GM12878 (cell line): ENCODE results near the gene CNTNAP5.

Experiments used
- ATF2 ChIP-seq: IDR thresholded peaks from 2 replicates; pipeline ENCODE4 v1.6.1; 2012; ENCODE audit warnings: low read length, inconsistent platforms
- BCL3 ChIP-seq: IDR thresholded peaks from 2 replicates; pipeline ENCODE4 v1.6.1; 2011; ENCODE audit warnings: borderline replicate concordance, low read depth, mild to moderate bottlenecking, moderate library complexity, low read length; ENCODE audit not compliant: insufficient read depth, poor library complexity, severe bottlenecking
- CREM ChIP-seq: IDR thresholded peaks from 2 replicates; pipeline ENCODE4 v1.6.1; 2014; ENCODE audit warnings: antibody characterized with exemption, low read depth
- EP300 ChIP-seq, 2 experiments: fragments of 150-350 bp in 1 of 2; IDR thresholded peaks; 2 replicates each; pipeline ENCODE4 v1.6.1; 2011 to 2012; ENCODE audit warnings: low read depth in 2 of 2, low read length in 2 of 2, borderline replicate concordance in 1 of 2, improper control_type of control experiment in 1 of 2, inconsistent platforms in 1 of 2; ENCODE audit not compliant: control insufficient read depth in 1 of 2
- FOS ChIP-seq: IDR thresholded peaks from 3 replicates; pipeline ENCODE4 v1.6.1; 2011; ENCODE audit warnings: borderline replicate concordance; ENCODE audit not compliant: insufficient read length; ENCODE audit errors: extremely low read depth
- FOXM1 ChIP-seq: IDR thresholded peaks from 2 replicates; pipeline ENCODE4 v1.6.1; 2012; ENCODE audit warnings: low read depth, mild to moderate bottlenecking, inconsistent platforms, low read length, moderate library complexity
- HSF1 ChIP-seq: fragments of 150-350 bp; IDR thresholded peaks from 2 replicates; pipeline ENCODE4 v1.6.1; 2014; ENCODE audit warnings: mild to moderate bottlenecking, low read depth, low read length
- RBBP5 ChIP-seq: fragments of 200-600 bp; sonication (generic); conservative IDR thresholded peaks from 2 replicates; pipeline ENCODE4 v1.6.1; 2016
- SIN3A ChIP-seq: IDR thresholded peaks from 2 replicates; pipeline ENCODE4 v1.6.1; 2012; ENCODE audit warnings: low read depth, low read length, improper control_type of control experiment
- STAT3 ChIP-seq: IDR thresholded peaks from 2 replicates; pipeline ENCODE4 v1.6.1; 2011; ENCODE audit warnings: low read depth, low read length, improper control_type of control experiment
- TAF1 ChIP-seq: IDR thresholded peaks from 2 replicates; pipeline ENCODE4 v1.6.1; 2011; ENCODE audit warnings: mild to moderate bottlenecking, low read depth, low read length, borderline replicate concordance
- ZNF274 ChIP-seq: IDR thresholded peaks from one replicate; pipeline ENCODE4 v1.8.0; 2011; ENCODE audit not compliant: insufficient read length, insufficient read depth
- TF ChIP-seq, protein P1 (sequence below), 3 experiments: IDR thresholded peaks in 2 of 3; conservative IDR thresholded peaks in 1 of 3; 2 replicates each; pipeline ENCODE4 v1.5.1; 2011; ENCODE audit warnings: low read depth in 3 of 3, low read length in 3 of 3, mild to moderate bottlenecking in 3 of 3, control low read depth in 2 of 3, moderate library complexity in 2 of 3, inconsistent platforms in 1 of 3, mixed read lengths in 1 of 3; ENCODE audit not compliant: control insufficient read depth in 2 of 3, insufficient read depth in 1 of 3; ENCODE audit errors: extremely low read depth in 1 of 3
- TF ChIP-seq, protein P2 (sequence below): IDR thresholded peaks from 2 replicates; pipeline ENCODE4 v1.6.1; 2011; ENCODE audit warnings: borderline replicate concordance, low read depth, mild to moderate bottlenecking, moderate library complexity, mixed read lengths, low read length; ENCODE audit not compliant: insufficient read depth; ENCODE audit errors: extremely low read length

DNA sequence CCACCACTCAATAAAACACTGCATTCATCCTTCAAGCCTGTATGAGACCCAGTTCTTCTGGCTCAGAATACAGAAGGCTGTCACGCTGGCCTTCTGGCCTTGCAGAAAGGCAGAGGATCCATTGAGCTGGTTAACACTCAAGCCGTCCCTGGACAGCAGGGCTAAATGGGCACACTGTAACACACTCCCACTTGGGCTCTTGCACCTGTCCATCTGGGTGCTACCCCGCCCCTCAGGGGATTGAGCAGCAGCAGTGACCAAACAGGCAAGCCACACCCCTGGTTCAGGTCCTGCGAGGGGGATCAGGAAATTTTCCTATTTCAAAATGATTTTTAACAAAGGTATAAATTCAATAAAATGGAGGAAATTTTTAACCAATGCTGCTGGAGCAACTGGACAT is 936.0 kb downstream of the CNTNAP5 start:
- TF ChIP-seq FOXM1 (no peak), RBBP5 (no peak), BCL3 (no peak), ATF2 (no peak), STAT3 (no peak), TAF1 (no peak), ZNF274 (no peak), SIN3A (no peak), EP300 (IDR thresholded peaks at IDR 0.05; ENCODE audit: borderline replicate concordance in 1 of 2, control insufficient read depth in 1 of 2, low read depth in 2 of 2, low read length in 2 of 2) (no peak), HSF1 (no peak), CREM (no peak), FOS (no peak)
- TF ChIP-seq, protein P1, sequence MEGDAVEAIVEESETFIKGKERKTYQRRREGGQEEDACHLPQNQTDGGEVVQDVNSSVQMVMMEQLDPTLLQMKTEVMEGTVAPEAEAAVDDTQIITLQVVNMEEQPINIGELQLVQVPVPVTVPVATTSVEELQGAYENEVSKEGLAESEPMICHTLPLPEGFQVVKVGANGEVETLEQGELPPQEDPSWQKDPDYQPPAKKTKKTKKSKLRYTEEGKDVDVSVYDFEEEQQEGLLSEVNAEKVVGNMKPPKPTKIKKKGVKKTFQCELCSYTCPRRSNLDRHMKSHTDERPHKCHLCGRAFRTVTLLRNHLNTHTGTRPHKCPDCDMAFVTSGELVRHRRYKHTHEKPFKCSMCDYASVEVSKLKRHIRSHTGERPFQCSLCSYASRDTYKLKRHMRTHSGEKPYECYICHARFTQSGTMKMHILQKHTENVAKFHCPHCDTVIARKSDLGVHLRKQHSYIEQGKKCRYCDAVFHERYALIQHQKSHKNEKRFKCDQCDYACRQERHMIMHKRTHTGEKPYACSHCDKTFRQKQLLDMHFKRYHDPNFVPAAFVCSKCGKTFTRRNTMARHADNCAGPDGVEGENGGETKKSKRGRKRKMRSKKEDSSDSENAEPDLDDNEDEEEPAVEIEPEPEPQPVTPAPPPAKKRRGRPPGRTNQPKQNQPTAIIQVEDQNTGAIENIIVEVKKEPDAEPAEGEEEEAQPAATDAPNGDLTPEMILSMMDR (IDR thresholded peaks at IDR 0.05 in 2 of 3, conservative IDR thresholded peaks at IDR 0.05 in 1 of 3; ENCODE audit: control insufficient read depth in 2 of 3, extremely low read depth in 1 of 3, insufficient read depth in 1 of 3, low read depth in 3 of 3, low read length in 3 of 3) = no peak
- TF ChIP-seq, protein P2, sequence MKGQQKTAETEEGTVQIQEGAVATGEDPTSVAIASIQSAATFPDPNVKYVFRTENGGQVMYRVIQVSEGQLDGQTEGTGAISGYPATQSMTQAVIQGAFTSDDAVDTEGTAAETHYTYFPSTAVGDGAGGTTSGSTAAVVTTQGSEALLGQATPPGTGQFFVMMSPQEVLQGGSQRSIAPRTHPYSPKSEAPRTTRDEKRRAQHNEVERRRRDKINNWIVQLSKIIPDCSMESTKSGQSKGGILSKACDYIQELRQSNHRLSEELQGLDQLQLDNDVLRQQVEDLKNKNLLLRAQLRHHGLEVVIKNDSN = no peak
